SK-N-SH treated with all-trans-retinoic acid at 6 μM for 48 hours (cell line): ENCODE results near the gene JHY.

Source experiments
- ATAC-seq: fragments of 200-7000 bp; cut with Tn5 transposase; 3 replicates; pipeline ENCODE4 v1.9.1; 2020; ENCODE audit warnings: mild to moderate bottlenecking, moderate library complexity
- ARNTL ChIP-seq: fragments of 450-650 bp; formaldehyde crosslinking; IDR thresholded peaks from 2 replicates; pipeline ENCODE4 v1.5.0; 2020; ENCODE audit warnings: low read depth, mild to moderate bottlenecking, moderate library complexity, borderline replicate concordance
- BACH2 ChIP-seq: fragments of 250-450 bp; sonication (Bioruptor Pico); IDR thresholded peaks from 2 replicates; pipeline ENCODE4 v1.9.0; 2021; ENCODE audit warnings: mild to moderate bottlenecking, borderline replicate concordance
- CSDC2 ChIP-seq: fragments of 250-450 bp; sonication (Bioruptor Pico); IDR thresholded peaks from 2 replicates; pipeline ENCODE4 v1.5.0; 2020; ENCODE audit warnings: mild to moderate bottlenecking, moderate library complexity
- ESRRG ChIP-seq: fragments of 250-450 bp; sonication (Bioruptor Pico); IDR thresholded peaks from 2 replicates; pipeline ENCODE4 v1.6.1; 2021; ENCODE audit warnings: mild to moderate bottlenecking
- GLIS3 ChIP-seq: fragments of 250-450 bp; sonication (Bioruptor Pico); IDR thresholded peaks from 2 replicates; pipeline ENCODE4 v1.5.0; 2020; ENCODE audit warnings: mild to moderate bottlenecking, moderate library complexity
- ISL1 ChIP-seq: fragments of 250-450 bp; sonication (Bioruptor Pico); IDR thresholded peaks from 2 replicates; pipeline ENCODE4 v2.1.2; 2022; ENCODE audit warnings: mild to moderate bottlenecking, moderate library complexity
- OSR1 ChIP-seq: fragments of 250-450 bp; sonication (Bioruptor Pico); IDR thresholded peaks from 2 replicates; pipeline ENCODE4 v1.8.0; 2022; ENCODE audit warnings: moderate library complexity, mild to moderate bottlenecking, inconsistent platforms
- PPARA ChIP-seq: fragments of 250-450 bp; sonication (Bioruptor Pico); IDR thresholded peaks from 2 replicates; pipeline ENCODE4 v1.5.0; 2020; ENCODE audit warnings: mild to moderate bottlenecking, borderline replicate concordance
- RARB ChIP-seq: fragments of 250-450 bp; sonication (Bioruptor Pico); IDR thresholded peaks from 2 replicates; pipeline ENCODE4 v1.8.0; 2021; ENCODE audit warnings: mild to moderate bottlenecking, moderate library complexity
- SNAI2 ChIP-seq: fragments of 250-450 bp; sonication (Bioruptor Pico); IDR thresholded peaks from 2 replicates; pipeline ENCODE4 v1.5.0; 2020; ENCODE audit warnings: mild to moderate bottlenecking, moderate library complexity
- TOX ChIP-seq: fragments of 250-450 bp; sonication (Bioruptor Pico); IDR thresholded peaks from 2 replicates; pipeline ENCODE4 v1.8.0; 2021; ENCODE audit warnings: mild to moderate bottlenecking, moderate library complexity, borderline replicate concordance
- ZFP3 ChIP-seq: fragments of 250-450 bp; sonication (Bioruptor Pico); IDR thresholded peaks from 2 replicates; pipeline ENCODE4 v1.5.0; 2020; ENCODE audit warnings: mild to moderate bottlenecking, moderate library complexity
- ZNF565 ChIP-seq: fragments of 450-650 bp; formaldehyde crosslinking; conservative IDR thresholded peaks from 2 replicates; pipeline ENCODE4 v1.5.0; 2020; ENCODE audit warnings: low read depth, mild to moderate bottlenecking, moderate library complexity
- ZNF70 ChIP-seq: fragments of 450-650 bp; formaldehyde crosslinking; IDR thresholded peaks from 2 replicates; pipeline ENCODE4 v1.5.0; 2020; ENCODE audit warnings: mild to moderate bottlenecking, moderate library complexity
- ZNF8 ChIP-seq: fragments of 450-650 bp; formaldehyde crosslinking; IDR thresholded peaks from 2 replicates; pipeline ENCODE4 v1.5.0; 2020; ENCODE audit warnings: mild to moderate bottlenecking, moderate library complexity
- TF ChIP-seq, protein P1 (sequence below): fragments of 250-450 bp; sonication (Bioruptor Pico); IDR thresholded peaks from 2 replicates; pipeline ENCODE4 v1.5.1; 2020; ENCODE audit warnings: low read depth, mild to moderate bottlenecking, moderate library complexity
- TF ChIP-seq, protein P2 (sequence below): fragments of 250-450 bp; sonication (Bioruptor Pico); IDR thresholded peaks from 2 replicates; pipeline ENCODE4 v1.5.0; 2020; ENCODE audit warnings: mild to moderate bottlenecking, moderate library complexity
- TF ChIP-seq, protein P3 (sequence below): fragments of 250-450 bp; sonication (Bioruptor Pico); IDR thresholded peaks from 2 replicates; pipeline ENCODE4 v1.5.1; 2021; ENCODE audit warnings: mild to moderate bottlenecking, moderate library complexity
- TF ChIP-seq, protein P4 (sequence below): fragments of 250-450 bp; sonication (Bioruptor Pico); IDR thresholded peaks from 2 replicates; pipeline ENCODE4 v1.8.0; 2021; ENCODE audit warnings: low read depth, mild to moderate bottlenecking, moderate library complexity, borderline replicate concordance

Gene JHY

DNA sequence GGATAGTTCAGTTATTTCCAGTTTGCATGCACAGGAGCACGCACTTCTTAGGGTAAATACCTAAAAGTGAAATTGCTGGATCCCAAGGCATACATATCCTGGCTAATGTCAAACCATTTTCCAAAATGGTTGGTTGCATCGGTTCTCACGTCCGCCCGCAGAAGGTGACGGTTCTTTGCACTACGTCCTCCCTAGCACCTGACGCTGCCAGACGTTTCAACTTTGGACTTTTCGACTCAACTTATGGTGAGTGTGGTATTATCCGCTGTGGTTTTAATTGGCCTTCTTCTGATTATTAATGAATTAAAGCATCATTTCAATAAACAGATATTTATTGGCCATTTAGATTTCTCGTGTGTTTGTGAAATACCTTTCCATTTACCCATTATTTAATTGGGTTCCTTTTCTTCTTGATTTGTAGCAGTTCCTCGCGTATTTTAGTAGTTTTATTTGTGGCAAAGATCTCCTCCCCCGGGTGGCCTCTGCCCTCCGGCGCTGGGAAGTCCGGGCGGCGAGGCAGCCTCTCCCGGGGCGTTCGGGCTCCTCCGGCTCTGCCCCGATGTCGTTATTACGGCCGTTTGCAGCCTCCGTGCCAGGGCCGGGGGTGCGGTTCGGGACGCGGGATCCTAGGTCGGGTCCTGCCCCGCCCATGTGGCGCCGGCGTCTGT lies at the start of gene JHY:
Gene JHY, plus strand, starts transcription at position 571 of the 668 bp plus-strand sequence. CDS start 3,091 bp downstream, outside the sequence.
- TF ChIP-seq, protein P1, sequence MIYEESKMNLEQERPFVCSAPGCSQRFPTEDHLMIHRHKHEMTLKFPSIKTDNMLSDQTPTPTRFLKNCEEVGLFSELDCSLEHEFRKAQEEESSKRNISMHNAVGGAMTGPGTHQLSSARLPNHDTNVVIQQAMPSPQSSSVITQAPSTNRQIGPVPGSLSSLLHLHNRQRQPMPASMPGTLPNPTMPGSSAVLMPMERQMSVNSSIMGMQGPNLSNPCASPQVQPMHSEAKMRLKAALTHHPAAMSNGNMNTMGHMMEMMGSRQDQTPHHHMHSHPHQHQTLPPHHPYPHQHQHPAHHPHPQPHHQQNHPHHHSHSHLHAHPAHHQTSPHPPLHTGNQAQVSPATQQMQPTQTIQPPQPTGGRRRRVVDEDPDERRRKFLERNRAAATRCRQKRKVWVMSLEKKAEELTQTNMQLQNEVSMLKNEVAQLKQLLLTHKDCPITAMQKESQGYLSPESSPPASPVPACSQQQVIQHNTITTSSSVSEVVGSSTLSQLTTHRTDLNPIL (CRISPR knock-in tag): no peak
- TF ChIP-seq, protein P2, sequence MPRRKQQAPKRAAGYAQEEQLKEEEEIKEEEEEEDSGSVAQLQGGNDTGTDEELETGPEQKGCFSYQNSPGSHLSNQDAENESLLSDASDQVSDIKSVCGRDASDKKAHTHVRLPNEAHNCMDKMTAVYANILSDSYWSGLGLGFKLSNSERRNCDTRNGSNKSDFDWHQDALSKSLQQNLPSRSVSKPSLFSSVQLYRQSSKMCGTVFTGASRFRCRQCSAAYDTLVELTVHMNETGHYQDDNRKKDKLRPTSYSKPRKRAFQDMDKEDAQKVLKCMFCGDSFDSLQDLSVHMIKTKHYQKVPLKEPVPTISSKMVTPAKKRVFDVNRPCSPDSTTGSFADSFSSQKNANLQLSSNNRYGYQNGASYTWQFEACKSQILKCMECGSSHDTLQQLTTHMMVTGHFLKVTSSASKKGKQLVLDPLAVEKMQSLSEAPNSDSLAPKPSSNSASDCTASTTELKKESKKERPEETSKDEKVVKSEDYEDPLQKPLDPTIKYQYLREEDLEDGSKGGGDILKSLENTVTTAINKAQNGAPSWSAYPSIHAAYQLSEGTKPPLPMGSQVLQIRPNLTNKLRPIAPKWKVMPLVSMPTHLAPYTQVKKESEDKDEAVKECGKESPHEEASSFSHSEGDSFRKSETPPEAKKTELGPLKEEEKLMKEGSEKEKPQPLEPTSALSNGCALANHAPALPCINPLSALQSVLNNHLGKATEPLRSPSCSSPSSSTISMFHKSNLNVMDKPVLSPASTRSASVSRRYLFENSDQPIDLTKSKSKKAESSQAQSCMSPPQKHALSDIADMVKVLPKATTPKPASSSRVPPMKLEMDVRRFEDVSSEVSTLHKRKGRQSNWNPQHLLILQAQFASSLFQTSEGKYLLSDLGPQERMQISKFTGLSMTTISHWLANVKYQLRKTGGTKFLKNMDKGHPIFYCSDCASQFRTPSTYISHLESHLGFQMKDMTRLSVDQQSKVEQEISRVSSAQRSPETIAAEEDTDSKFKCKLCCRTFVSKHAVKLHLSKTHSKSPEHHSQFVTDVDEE (CRISPR knock-in tag): no peak
- TF ChIP-seq ARNTL: no peak
- TF ChIP-seq TOX (CRISPR knock-in tag): no peak
- no peak for TF ChIP-seq CSDC2 (CRISPR knock-in tag)
- no peak for TF ChIP-seq GLIS3 (CRISPR knock-in tag)
- TF ChIP-seq PPARA (CRISPR knock-in tag): no peak
- TF ChIP-seq BACH2 (CRISPR knock-in tag): no peak
- no peak for TF ChIP-seq ZNF8 (CRISPR knock-in tag)
- TF ChIP-seq ESRRG (CRISPR knock-in tag): no peak
- TF ChIP-seq OSR1 (CRISPR knock-in tag): no peak
- TF ChIP-seq, protein P3, sequence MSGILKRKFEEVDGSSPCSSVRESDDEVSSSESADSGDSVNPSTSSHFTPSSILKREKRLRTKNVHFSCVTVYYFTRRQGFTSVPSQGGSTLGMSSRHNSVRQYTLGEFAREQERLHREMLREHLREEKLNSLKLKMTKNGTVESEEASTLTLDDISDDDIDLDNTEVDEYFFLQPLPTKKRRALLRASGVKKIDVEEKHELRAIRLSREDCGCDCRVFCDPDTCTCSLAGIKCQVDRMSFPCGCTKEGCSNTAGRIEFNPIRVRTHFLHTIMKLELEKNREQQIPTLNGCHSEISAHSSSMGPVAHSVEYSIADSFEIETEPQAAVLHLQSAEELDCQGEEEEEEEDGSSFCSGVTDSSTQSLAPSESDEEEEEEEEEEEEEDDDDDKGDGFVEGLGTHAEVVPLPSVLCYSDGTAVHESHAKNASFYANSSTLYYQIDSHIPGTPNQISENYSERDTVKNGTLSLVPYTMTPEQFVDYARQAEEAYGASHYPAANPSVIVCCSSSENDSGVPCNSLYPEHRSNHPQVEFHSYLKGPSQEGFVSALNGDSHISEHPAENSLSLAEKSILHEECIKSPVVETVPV (CRISPR knock-in tag): no peak
- no peak for TF ChIP-seq SNAI2
- no peak for TF ChIP-seq RARB (CRISPR knock-in tag)
- no peak for TF ChIP-seq ZNF70 (CRISPR knock-in tag)
- ATAC-seq: no peak

DNA sequence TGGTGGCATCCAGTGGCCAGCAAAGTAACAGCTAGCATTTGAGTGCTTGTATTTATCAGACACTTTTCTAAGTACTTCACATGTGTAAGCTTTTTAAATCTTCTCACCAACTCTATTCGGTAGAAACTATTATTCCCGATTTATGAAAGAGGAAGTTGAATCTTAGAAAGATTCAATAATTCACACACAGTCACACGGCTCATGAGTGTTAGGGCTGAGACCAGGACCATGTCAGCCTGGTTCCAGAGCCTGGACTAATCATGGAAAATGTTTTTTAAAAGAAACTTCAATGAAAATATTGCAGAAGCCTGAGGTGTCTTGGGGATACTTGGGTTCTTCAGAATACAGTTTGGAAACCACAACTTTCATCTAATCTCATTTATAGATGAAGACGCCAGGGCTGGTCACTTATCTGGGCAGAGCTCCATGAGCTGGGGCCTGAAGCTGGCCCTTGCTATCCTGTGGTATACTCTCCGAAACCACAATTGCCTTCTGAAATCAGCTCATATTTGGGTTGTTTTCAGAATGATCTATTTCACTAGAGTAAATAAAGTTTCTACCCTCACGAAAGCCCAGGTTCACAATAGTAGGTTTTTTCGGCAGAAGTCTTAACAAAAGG lies 48.6 kb upstream of the JHY start:
- ATAC-seq: no peak
- TF ChIP-seq GLIS3 (CRISPR knock-in tag): no peak
- TF ChIP-seq ISL1 (CRISPR knock-in tag): no peak
- TF ChIP-seq ZNF565 (CRISPR knock-in tag): no peak
- TF ChIP-seq TOX (CRISPR knock-in tag): no peak
- TF ChIP-seq, protein P2 (CRISPR knock-in tag): no peak
- TF ChIP-seq SNAI2: no peak
- no peak for TF ChIP-seq ARNTL
- TF ChIP-seq, protein P4, sequence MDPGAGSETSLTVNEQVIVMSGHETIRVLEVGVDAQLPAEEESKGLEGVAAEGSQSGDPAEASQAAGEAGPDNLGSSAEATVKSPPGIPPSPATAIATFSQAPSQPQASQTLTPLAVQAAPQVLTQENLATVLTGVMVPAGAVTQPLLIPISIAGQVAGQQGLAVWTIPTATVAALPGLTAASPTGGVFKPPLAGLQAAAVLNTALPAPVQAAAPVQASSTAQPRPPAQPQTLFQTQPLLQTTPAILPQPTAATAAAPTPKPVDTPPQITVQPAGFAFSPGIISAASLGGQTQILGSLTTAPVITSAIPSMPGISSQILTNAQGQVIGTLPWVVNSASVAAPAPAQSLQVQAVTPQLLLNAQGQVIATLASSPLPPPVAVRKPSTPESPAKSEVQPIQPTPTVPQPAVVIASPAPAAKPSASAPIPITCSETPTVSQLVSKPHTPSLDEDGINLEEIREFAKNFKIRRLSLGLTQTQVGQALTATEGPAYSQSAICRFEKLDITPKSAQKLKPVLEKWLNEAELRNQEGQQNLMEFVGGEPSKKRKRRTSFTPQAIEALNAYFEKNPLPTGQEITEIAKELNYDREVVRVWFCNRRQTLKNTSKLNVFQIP (CRISPR knock-in tag): no peak

DNA sequence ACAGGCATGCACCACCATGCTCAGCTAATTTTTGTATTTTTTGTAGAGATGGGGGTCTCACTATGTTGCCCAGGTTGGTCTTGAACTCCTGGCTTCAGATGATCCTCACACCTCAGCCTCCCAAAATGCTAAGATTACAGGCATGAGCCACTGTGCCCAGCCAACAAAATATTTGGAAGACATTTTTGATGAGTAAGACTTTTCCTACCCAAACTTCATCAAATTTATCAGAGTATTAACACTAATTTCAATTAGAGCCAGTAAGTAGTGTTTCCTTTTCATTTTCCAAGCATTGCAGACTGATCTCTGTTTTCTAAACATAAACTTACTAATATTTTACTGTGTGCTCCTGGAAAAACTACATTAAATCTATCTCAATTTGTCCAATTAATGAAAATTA lies 45.6 kb upstream of the JHY start:
- ATAC-seq: no peak
- TF ChIP-seq, protein P1 (CRISPR knock-in tag): no peak
- TF ChIP-seq, protein P4 (CRISPR knock-in tag): no peak
- TF ChIP-seq GLIS3 (CRISPR knock-in tag) (no peak), SNAI2 (no peak), OSR1 (CRISPR knock-in tag) (no peak), ZFP3 (CRISPR knock-in tag) (no peak)
- TF ChIP-seq, all 23 proteins: peak for 0
